Colonic mucosa (tissue), 4 donors: Measurements from ENCODE around the gene THADA. TPM values are rescaled to one million over a fixed set of nuclear protein-coding genes. Genes with fewer than 3 reads are reported as not detected.
A peak's percentile ranks its signal among the peaks of the same experiment; 100 is the strongest.

Experiments used
- DNase-seq: peaks from one replicate; pipeline ENCODE4 v3.0.0-alpha.2; 2020
- H3K27ac ChIP-seq: fragments of 200-600 bp; one replicate; pipeline ENCODE4 v1.8.0; 2021
- H3K27me3 ChIP-seq: fragments of 200-600 bp; one replicate; pipeline ENCODE4 v1.8.0; 2021
- H3K36me3 ChIP-seq: fragments of 200-600 bp; one replicate; pipeline ENCODE4 v1.8.0; 2021
- H3K4me1 ChIP-seq: fragments of 200-600 bp; one replicate; pipeline ENCODE4 v1.8.0; 2021; ENCODE audit warnings: mild to moderate bottlenecking
- H3K4me3 ChIP-seq: fragments of 200-600 bp; one replicate; pipeline ENCODE4 v1.8.0; 2021
- H3K9ac ChIP-seq, 2 donors: one replicate each; pipeline ENCODE4 v1.7.0; 2013; ENCODE audit warnings: control low read depth in 2 of 2, low read depth in 2 of 2, low read length in 2 of 2
- H3K9me3 ChIP-seq: fragments of 200-600 bp; one replicate; pipeline ENCODE4 v1.8.0; 2021
- CTCF ChIP-seq: fragments of 200-600 bp; IDR thresholded peaks from one replicate; pipeline ENCODE4 v1.8.0; 2022; ENCODE audit warnings: antibody characterized with exemption, mild to moderate bottlenecking
- intact Hi-C: fragments of 100-400 bp; cut with DNase I; formaldehyde crosslinking; loops from one replicate; pipeline ENCODE4 v1.14.1; 2022
- total RNA-seq, 2 donors: library from RNA; stranded (reverse); fragmentation: NEBNext Ultra II Directional in 1 of 2; extraction: Animal tissue kit (Norgen Biotek cat#: 25700) in 1 of 2; gene quantifications; one replicate each; pipeline ENCODE4 v1.2.1, GENCODE V29; 2021
- donor health status: healthy.
- donor health status: DM: no; HTN: no; CAD: no.
- donor health status: DM: no; HTN: no; CAD: no.

The THADA gene
- total RNA-seq, 2 donors from 2014 or later = 14.6 to 31.4 TPM

GRCh38 chr2:43311276-43311675 lies 284.6 kb downstream of the THADA start:
- Histone ChIP-seq H3K4me1 (peaks cover 4% of the 10 kb centered on the region), H3K9ac (no peak overlapping the region), H3K36me3 (no peaks in the 10 kb centered on the region), H3K9me3 (no peaks in the 10 kb centered on the region), H3K27me3 (no peaks in the 10 kb centered on the region), H3K4me3 (no peak overlapping the region), H3K27ac (no peak overlapping the region)
- DNase-seq = no peak
- TF ChIP-seq CTCF = no peak
- intact Hi-C loops = no loop called here

GRCh38 chr2:43309935-43310334 lies 285.9 kb downstream of the THADA start:
- Histone ChIP-seq H3K9me3 (no peaks in the 10 kb centered on the region), H3K4me1 (peaks cover 4% of the 10 kb centered on the region), H3K4me3 (no peak overlapping the region), H3K9ac (no peak overlapping the region), H3K27ac (no peak overlapping the region), H3K27me3 (no peaks in the 10 kb centered on the region), H3K36me3 (no peaks in the 10 kb centered on the region)
- intact Hi-C loops = no loop called here
- no peak for TF ChIP-seq CTCF
- no peak for DNase-seq

- H3K36me3 ChIP-seq = no peaks in the 10 kb centered on the region
- TF ChIP-seq CTCF = no peak
- no peaks in the 10 kb centered on the region for H3K27me3 ChIP-seq
- H3K9ac ChIP-seq = no peak overlapping the region
- no peaks in the 10 kb centered on the region for H3K9me3 ChIP-seq
- no peak overlapping the region for H3K27ac ChIP-seq
- DNase-seq = no peak
- H3K4me1 ChIP-seq = no peaks in the 10 kb centered on the region
- intact Hi-C loops = no loop called here
- H3K4me3 ChIP-seq = no peak overlapping the region
Observed at GRCh38 chr2:43307973-43308372, 287.9 kb downstream of the THADA start.

- no peaks in the 10 kb centered on the region for H3K9me3 ChIP-seq
- no peak for DNase-seq
- intact Hi-C loops = no loop called here
- H3K4me3 ChIP-seq = no peak overlapping the region
- no peaks in the 10 kb centered on the region for H3K27me3 ChIP-seq
- no peaks in the 10 kb centered on the region for H3K4me1 ChIP-seq
- no peaks in the 10 kb centered on the region for H3K36me3 ChIP-seq
- no peak overlapping the region for H3K27ac ChIP-seq
- TF ChIP-seq CTCF = no peak
- no peak overlapping the region for H3K9ac ChIP-seq
Observed at GRCh38 chr2:43307046-43307445, 288.8 kb downstream of the THADA start.

GRCh38 chr2:43306197-43306596 lies 289.6 kb downstream of the THADA start:
- TF ChIP-seq CTCF = no peak
- intact Hi-C loops = no loop called here

GRCh38 chr2:43305517-43305916 lies 290.3 kb downstream of the THADA start:
- Histone ChIP-seq H3K27me3 (no peaks in the 10 kb centered on the region), H3K4me1 (no peaks in the 10 kb centered on the region), H3K36me3 (no peaks in the 10 kb centered on the region), H3K4me3 (no peak overlapping the region), H3K9ac (no peak overlapping the region), H3K9me3 (no peaks in the 10 kb centered on the region), H3K27ac (peak overlapping the region; percentile 61)
- DNase-seq = peak; percentile 39
- intact Hi-C loops = no loop called here
- TF ChIP-seq CTCF = no peak

More at GRCh38 chr2:43306197-43306596, 289.6 kb downstream of the THADA start:
- Histone ChIP-seq H3K9ac (peak overlapping the region in 1 of 2 donors; percentile 28), H3K4me1 (no peaks in the 10 kb centered on the region), H3K27ac (no peak overlapping the region), H3K27me3 (no peaks in the 10 kb centered on the region), H3K4me3 (no peak overlapping the region), H3K36me3 (no peaks in the 10 kb centered on the region), H3K9me3 (no peaks in the 10 kb centered on the region)
- no peak for DNase-seq
